Breast epithelium (tissue), 3 donors: ENCODE results near the gene NME3.

Experiments used
- POLR2A ChIP-seq: fragments of 450-650 bp; IDR thresholded peaks from one replicate; pipeline ENCODE4 v1.6.1; 2016; ENCODE audit warnings: antibody characterized with exemption, mild to moderate bottlenecking, moderate library complexity
- POLR2AphosphoS5 ChIP-seq, 3 donors: sonication (generic); formaldehyde crosslinking; IDR thresholded peaks; one replicate each; pipeline ENCODE4 v1.6.1; 2017; ENCODE audit warnings: antibody characterized with exemption in 3 of 3
- TF ChIP-seq, protein P1 (sequence below), 3 donors: fragments of 450-650 bp; IDR thresholded peaks; one replicate each; pipeline ENCODE4 v1.5.1; 2016 to 2017; ENCODE audit warnings: antibody characterized with exemption in 3 of 3, mild to moderate bottlenecking in 3 of 3, moderate library complexity in 3 of 3

DNA sequence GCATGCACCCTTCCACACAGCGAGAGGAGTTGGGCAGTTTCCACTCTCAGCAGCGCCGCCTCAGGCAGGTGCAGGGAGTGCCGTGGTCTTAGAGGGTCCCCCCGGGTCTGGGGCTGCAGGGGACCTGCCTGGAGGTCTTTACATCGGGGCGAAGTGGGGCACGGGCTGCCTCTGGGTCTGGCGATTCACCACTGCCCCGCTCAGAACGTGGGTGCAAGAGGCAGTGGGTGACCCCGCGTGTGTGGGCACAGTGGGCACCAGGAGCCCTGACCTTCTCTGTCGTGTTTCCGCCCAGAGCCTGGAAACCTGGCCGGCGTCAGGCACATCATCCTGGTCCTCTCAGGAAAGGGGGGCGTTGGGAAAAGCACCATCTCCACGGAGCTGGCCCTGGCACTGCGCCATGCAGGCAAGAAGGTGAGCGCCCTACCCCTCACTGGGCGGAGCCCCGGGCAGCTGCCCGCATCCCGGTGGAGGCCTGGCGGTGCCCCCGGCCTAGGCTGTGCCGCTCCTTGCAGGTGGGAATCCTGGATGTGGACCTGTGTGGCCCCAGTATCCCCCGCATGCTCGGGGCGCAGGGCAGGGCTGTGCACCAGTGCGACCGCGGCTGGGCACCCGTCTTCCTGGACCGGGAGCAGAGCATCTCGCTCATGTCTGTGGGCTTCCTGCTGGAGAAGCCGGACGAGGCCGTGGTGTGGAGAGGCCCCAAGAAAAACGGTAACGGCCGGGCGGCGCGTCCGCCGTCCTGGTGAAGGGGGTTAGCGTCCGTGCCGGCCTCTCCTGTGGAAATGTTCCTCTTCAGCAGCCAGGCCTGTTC lies 15.1 kb upstream of the NME3 start:
- TF ChIP-seq, protein P1, sequence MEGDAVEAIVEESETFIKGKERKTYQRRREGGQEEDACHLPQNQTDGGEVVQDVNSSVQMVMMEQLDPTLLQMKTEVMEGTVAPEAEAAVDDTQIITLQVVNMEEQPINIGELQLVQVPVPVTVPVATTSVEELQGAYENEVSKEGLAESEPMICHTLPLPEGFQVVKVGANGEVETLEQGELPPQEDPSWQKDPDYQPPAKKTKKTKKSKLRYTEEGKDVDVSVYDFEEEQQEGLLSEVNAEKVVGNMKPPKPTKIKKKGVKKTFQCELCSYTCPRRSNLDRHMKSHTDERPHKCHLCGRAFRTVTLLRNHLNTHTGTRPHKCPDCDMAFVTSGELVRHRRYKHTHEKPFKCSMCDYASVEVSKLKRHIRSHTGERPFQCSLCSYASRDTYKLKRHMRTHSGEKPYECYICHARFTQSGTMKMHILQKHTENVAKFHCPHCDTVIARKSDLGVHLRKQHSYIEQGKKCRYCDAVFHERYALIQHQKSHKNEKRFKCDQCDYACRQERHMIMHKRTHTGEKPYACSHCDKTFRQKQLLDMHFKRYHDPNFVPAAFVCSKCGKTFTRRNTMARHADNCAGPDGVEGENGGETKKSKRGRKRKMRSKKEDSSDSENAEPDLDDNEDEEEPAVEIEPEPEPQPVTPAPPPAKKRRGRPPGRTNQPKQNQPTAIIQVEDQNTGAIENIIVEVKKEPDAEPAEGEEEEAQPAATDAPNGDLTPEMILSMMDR (IDR thresholded peaks at IDR 0.05), result no peak
- TF ChIP-seq POLR2A (no peak), POLR2AphosphoS5 (IDR thresholded peaks at IDR 0.05) (no peak)
